NCI-H2029 (cell line): Measurements from ENCODE around the gene CADPS.
A peak's percentile ranks its signal among the peaks of the same experiment; 100 is the strongest.

Experiments used
- DNase-seq: peaks from one replicate; lab custom pipeline; 2025; lab: John Stamatoyannopoulos, UW

Gene CADPS

GRCh38 chr3:62632510-62633294 is 242.5 kb downstream of the CADPS start:
- DNase-seq = no peak

- DNase-seq = no peak
Measured at GRCh38 chr3:62631488-62631887, 243.7 kb downstream of the CADPS start.

- no peak for DNase-seq
Measured at GRCh38 chr3:62630664-62631063, 244.6 kb downstream of the CADPS start.

- DNase-seq = no peak
Measured at GRCh38 chr3:62625268-62625667, 249.9 kb downstream of the CADPS start.

- DNase-seq = no peak
Measured at GRCh38 chr3:62624185-62624584, 251.0 kb downstream of the CADPS start.

GRCh38 chr3:62622553-62623174 is 252.6 kb downstream of the CADPS start:
- DNase-seq = no peak

GRCh38 chr3:62621925-62622324 is 253.3 kb downstream of the CADPS start:
- no peak for DNase-seq

GRCh38 chr3:62621176-62621575 is 254.0 kb downstream of the CADPS start:
- DNase-seq = no peak

GRCh38 chr3:62615258-62615849 is 259.9 kb downstream of the CADPS start:
- no peak for DNase-seq

- no peak for DNase-seq
Measured at GRCh38 chr3:62614527-62614926, 260.7 kb downstream of the CADPS start.

- DNase-seq = no peak
Measured at GRCh38 chr3:62611541-62612240, 263.5 kb downstream of the CADPS start.

- peak; percentile 45 for DNase-seq
Measured at GRCh38 chr3:62607287-62608029, 267.8 kb downstream of the CADPS start.

GRCh38 chr3:62605413-62606068 is 269.7 kb downstream of the CADPS start:
- no peak for DNase-seq

- DNase-seq = no peak
Measured at GRCh38 chr3:62604751-62605351, 270.4 kb downstream of the CADPS start.

GRCh38 chr3:62604298-62604697 is 270.9 kb downstream of the CADPS start:
- no peak for DNase-seq

GRCh38 chr3:62602987-62603386 is 272.2 kb downstream of the CADPS start:
- DNase-seq = no peak

- no peak for DNase-seq
Measured at GRCh38 chr3:62602129-62602770, 273.0 kb downstream of the CADPS start.

GRCh38 chr3:62601238-62602070 is 273.8 kb downstream of the CADPS start:
- no peak for DNase-seq

- DNase-seq = no peak
Measured at GRCh38 chr3:62600033-62600432, 275.2 kb downstream of the CADPS start.

- DNase-seq = no peak
Measured at GRCh38 chr3:62597491-62597890, 277.7 kb downstream of the CADPS start.
